Measurements from ENCODE around the gene DMRTB1.

The DMRTB1 gene

GRCh38 chr1:53498555-53499131, 39.4 kb downstream of the DMRTB1 start:
- no peak for TF ChIP-seq SIN3A (IDR thresholded peaks at IDR 0.05; ENCODE audit: borderline replicate concordance, insufficient read depth, low read length)

GRCh38 chr1:53499257-53500203, 40.3 kb downstream of the DMRTB1 start:
- TF ChIP-seq FOXP2 (optimal IDR thresholded peaks at IDR 0.05; ENCODE audit: borderline replicate concordance, extremely low read depth, extremely low read length, insufficient read depth) = no peak
- TF ChIP-seq REST (IDR thresholded peaks at IDR 0.05; ENCODE audit: insufficient read depth in 1 of 2, low read depth in 2 of 2, low read length in 2 of 2) = no peak
- TF ChIP-seq POLR2AphosphoS5 (IDR thresholded peaks at IDR 0.05; ENCODE audit: low read depth, low read length) = no peak
- TF ChIP-seq SIN3A (IDR thresholded peaks at IDR 0.05; ENCODE audit: borderline replicate concordance, insufficient read depth, low read length) = no peak
- no peak for TF ChIP-seq TAF1 (IDR thresholded peaks at IDR 0.05; ENCODE audit: borderline replicate concordance, insufficient read depth, low read length)

- TF ChIP-seq REST (IDR thresholded peaks at IDR 0.05; ENCODE audit: insufficient read depth in 1 of 2, low read depth in 2 of 2, low read length in 2 of 2) = no peak
- TF ChIP-seq SIN3A (IDR thresholded peaks at IDR 0.05; ENCODE audit: borderline replicate concordance, insufficient read depth, low read length) = no peak
- no peak for TF ChIP-seq FOXP2 (optimal IDR thresholded peaks at IDR 0.05; ENCODE audit: borderline replicate concordance, extremely low read depth, extremely low read length, insufficient read depth)
- no peak for TF ChIP-seq TAF1 (IDR thresholded peaks at IDR 0.05; ENCODE audit: borderline replicate concordance, insufficient read depth, low read length)
Measured at GRCh38 chr1:53500204-53501064, 41.2 kb downstream of the DMRTB1 start.

- TF ChIP-seq SIN3A (IDR thresholded peaks at IDR 0.05; ENCODE audit: borderline replicate concordance, insufficient read depth, low read length) (no peak), TAF1 (IDR thresholded peaks at IDR 0.05; ENCODE audit: borderline replicate concordance, insufficient read depth, low read length) (no peak), POLR2AphosphoS5 (IDR thresholded peaks at IDR 0.05; ENCODE audit: low read depth, low read length) (no peak), REST (IDR thresholded peaks at IDR 0.05; ENCODE audit: insufficient read depth in 1 of 2, low read depth in 2 of 2, low read length in 2 of 2) (no peak), FOXP2 (optimal IDR thresholded peaks at IDR 0.05; ENCODE audit: borderline replicate concordance, extremely low read depth, extremely low read length, insufficient read depth) (no peak)
Measured at GRCh38 chr1:53501065-53502005, 42.1 kb downstream of the DMRTB1 start.

Measured in PFSK-1 (cell line).